H1 (cell line): Measurements from ENCODE around the gene UBE2F. TPM values are rescaled to one million over a fixed set of nuclear protein-coding genes. Genes with fewer than 3 reads are reported as not detected.

Source experiments
- CTCF ChIA-PET: fragments of 300-600 bp; sonication (Branson Sonifier 250); formaldehyde crosslinking; loops from one replicate; lab custom pipeline; 2021; ENCODE audit not compliant: partially characterized antibody; lab: Charles Lee
- POLR2A ChIA-PET: fragments of 300-600 bp; sonication (Branson Sonifier 250); formaldehyde crosslinking; loops from one replicate; lab custom pipeline; 2021; ENCODE audit warnings: inconsistent platforms; ENCODE audit not compliant: partially characterized antibody; lab: Charles Lee
- DNase-seq, 2 experiments: peaks; one replicate each; pipeline versions ENCODE4 v3.0.0 to v3.0.0-alpha.2; 2010 to 2022; ENCODE audit warnings: low spot score in 2 of 2, low read depth in 1 of 2, mixed read lengths in 1 of 2
- FAIRE-seq: peaks from 2 replicates; lab custom pipeline; 2011; peaks lifted over from hg19 to GRCh38; lab: Jason Lieb, UNC
- H2AFZ ChIP-seq: 2 replicates; pipeline ENCODE4 v1.8.1; 2012; ENCODE audit warnings: low read length, inconsistent platforms
- H2AK5ac ChIP-seq: 2 replicates; pipeline ENCODE4 v1.6.1; 2013; ENCODE audit warnings: low read depth, low read length
- H2BK120ac ChIP-seq: replicated peaks from 2 replicates; pipeline ENCODE3; 2013; ENCODE audit warnings: low read depth, low read length, inconsistent platforms
- H2BK12ac ChIP-seq: 2 replicates; pipeline ENCODE4 v1.6.1; 2013; ENCODE audit warnings: low read depth, low read length
- H2BK15ac ChIP-seq: 2 replicates; pipeline ENCODE4 v1.6.1; 2013; ENCODE audit warnings: low read length
- H2BK20ac ChIP-seq: 2 replicates; pipeline ENCODE4 v1.6.1; 2013; ENCODE audit warnings: low read length
- H2BK5ac ChIP-seq: 2 replicates; pipeline ENCODE4 v1.6.1; 2013; ENCODE audit warnings: low read depth, low read length
- H3K14ac ChIP-seq: 2 replicates; pipeline ENCODE4 v1.6.1; 2013; ENCODE audit warnings: inconsistent platforms; ENCODE audit not compliant: insufficient read length
- H3K18ac ChIP-seq: 2 replicates; pipeline ENCODE4 v1.6.1; 2013; ENCODE audit warnings: low read length; ENCODE audit errors: extremely low read depth
- H3K23ac ChIP-seq: 2 replicates; pipeline ENCODE4 v1.6.1; 2013; ENCODE audit warnings: inconsistent platforms; ENCODE audit not compliant: insufficient read length
- H3K23me2 ChIP-seq: 2 replicates; pipeline ENCODE4 v1.6.1; 2013; ENCODE audit warnings: low read depth, low read length
- H3K27ac ChIP-seq: 2 replicates; pipeline ENCODE4 v1.6.1; 2011; ENCODE audit warnings: low read depth, low read length, inconsistent platforms
- H3K27me3 ChIP-seq, 4 experiments: replicated peaks in 1 of 4; 1 replicate in 1 of 4; 2 replicates in 3 of 4; pipeline versions ENCODE4 v1.6.1 to v1.8.1; 2011 to 2013; ENCODE audit warnings: low read length in 3 of 4, mild to moderate bottlenecking in 3 of 4, inconsistent platforms in 2 of 4, mixed read lengths in 2 of 4, moderate library complexity in 1 of 4; ENCODE audit not compliant: control insufficient read depth in 3 of 4, insufficient read depth in 3 of 4; ENCODE audit errors: extremely low read depth in 1 of 4
- H3K36me3 ChIP-seq, 4 experiments: 2 replicates each; pipeline versions ENCODE4 v1.6.1 to v1.8.1; 2011 to 2013; ENCODE audit warnings: mild to moderate bottlenecking in 4 of 4, low read length in 3 of 4, moderate library complexity in 2 of 4, control low read depth in 1 of 4, inconsistent platforms in 1 of 4; ENCODE audit not compliant: insufficient read depth in 4 of 4, control insufficient read depth in 2 of 4
- H3K4ac ChIP-seq: replicated peaks from 2 replicates; pipeline ENCODE3; 2013; ENCODE audit warnings: low read length, low read depth, mixed read lengths, inconsistent platforms; ENCODE audit not compliant: insufficient read length
- H3K4me1 ChIP-seq, 4 experiments: replicated peaks in 1 of 4; 1 replicate in 1 of 4; 2 replicates in 3 of 4; pipeline versions ENCODE4 v1.6.1 to v1.8.1; 2011 to 2013; ENCODE audit warnings: low read length in 3 of 4, inconsistent platforms in 2 of 4, mixed read lengths in 1 of 4; ENCODE audit not compliant: insufficient read depth in 4 of 4, control insufficient read depth in 3 of 4
- H3K4me2 ChIP-seq, 2 experiments: 2 replicates each; pipeline versions ENCODE4 v1.6.1 to v1.8.1; 2011 to 2013; ENCODE audit warnings: low read depth in 2 of 2, low read length in 2 of 2, control low read depth in 1 of 2, inconsistent platforms in 1 of 2, mild to moderate bottlenecking in 1 of 2; ENCODE audit not compliant: insufficient read depth in 1 of 2
- H3K4me3 ChIP-seq, 4 experiments: fragments of 200-600, 300-600 bp in 1 of 4; sonication (generic), shearing (Covaris generic), sonication (Bioruptor Twin) in 1 of 4; 2 replicates each; pipeline versions ENCODE4 v1.5.1 to v1.8.1; 2011 to 2016; ENCODE audit warnings: low read length in 4 of 4, low read depth in 3 of 4, control low read depth in 2 of 4, inconsistent platforms in 2 of 4, mild to moderate bottlenecking in 2 of 4, mixed read lengths in 1 of 4, moderate library complexity in 1 of 4; ENCODE audit not compliant: insufficient read depth in 2 of 4; ENCODE audit errors: extremely low read depth in 1 of 4
- H3K56ac ChIP-seq: replicated peaks from 2 replicates; pipeline ENCODE3; 2013; ENCODE audit warnings: low read depth, mild to moderate bottlenecking, mixed read lengths, low read length, inconsistent platforms; ENCODE audit not compliant: insufficient read length
- H3K79me1 ChIP-seq: 2 replicates; pipeline ENCODE4 v1.6.1; 2013; ENCODE audit warnings: low read depth, low read length, control low read depth
- H3K79me2 ChIP-seq, 2 experiments: 2 replicates each; pipeline versions ENCODE4 v1.6.1 to v1.8.1; 2012 to 2013; ENCODE audit warnings: low read length in 2 of 2, mild to moderate bottlenecking in 2 of 2, inconsistent platforms in 1 of 2; ENCODE audit not compliant: insufficient read depth in 2 of 2, control insufficient read depth in 1 of 2
- H3K9ac ChIP-seq, 4 experiments: replicated peaks in 1 of 4; 1 replicate in 1 of 4; 2 replicates in 3 of 4; pipeline versions ENCODE4 v1.6.1 to v1.8.1; 2011 to 2013; ENCODE audit warnings: low read depth in 3 of 4, low read length in 3 of 4, control low read depth in 2 of 4, mild to moderate bottlenecking in 2 of 4, moderate library complexity in 2 of 4, inconsistent platforms in 1 of 4; ENCODE audit errors: extremely low read depth in 1 of 4
- H3K9me3 ChIP-seq, 2 experiments: 2 replicates each; pipeline versions ENCODE4 v1.6.1 to v1.8.1; 2012 to 2013; ENCODE audit warnings: mild to moderate bottlenecking in 2 of 2, moderate library complexity in 2 of 2, control low read depth in 1 of 2, inconsistent platforms in 1 of 2, low read depth in 1 of 2, low read length in 1 of 2, mixed read lengths in 1 of 2; ENCODE audit not compliant: insufficient read depth in 2 of 2
- H4K20me1 ChIP-seq, 2 experiments: replicated peaks in 1 of 2; 2 replicates each; pipeline versions ENCODE3 to v1.8.1; 2011 to 2013; ENCODE audit warnings: inconsistent platforms in 2 of 2, low read length in 2 of 2, mild to moderate bottlenecking in 1 of 2; ENCODE audit not compliant: insufficient read depth in 2 of 2, control insufficient read depth in 1 of 2
- H4K5ac ChIP-seq: 2 replicates; pipeline ENCODE4 v1.6.1; 2013; ENCODE audit warnings: low read length, low read depth, mixed read lengths, inconsistent platforms; ENCODE audit not compliant: insufficient read length
- H4K8ac ChIP-seq: 2 replicates; pipeline ENCODE4 v1.8.0; 2013; ENCODE audit warnings: mild to moderate bottlenecking, moderate library complexity, low read length, inconsistent platforms; ENCODE audit not compliant: insufficient read depth; ENCODE audit errors: extremely low read depth
- H4K91ac ChIP-seq: replicated peaks from 2 replicates; pipeline ENCODE3; 2013; ENCODE audit warnings: low read length, mixed read lengths, inconsistent platforms; ENCODE audit not compliant: insufficient read length
- ASH2L ChIP-seq: fragments of 200-600, 300-600 bp; sonication (generic); IDR thresholded peaks from one replicate; pipeline ENCODE4 v1.7.1; 2017; ENCODE audit warnings: low read length
- ATF2 ChIP-seq: IDR thresholded peaks from 2 replicates; pipeline ENCODE4 v1.6.1; 2012; ENCODE audit warnings: low read length, inconsistent platforms
- BCL11A ChIP-seq, 2 experiments: IDR thresholded peaks; one replicate each; pipeline ENCODE4 v1.6.1; 2011; ENCODE audit warnings: low read depth in 2 of 2, low read length in 2 of 2, mild to moderate bottlenecking in 2 of 2
- PHF8 ChIP-seq: fragments of 200-600 bp; sonication (generic); conservative IDR thresholded peaks from 2 replicates; pipeline ENCODE4 v1.7.1; 2012; ENCODE audit warnings: low read depth, mild to moderate bottlenecking, inconsistent platforms, low read length, moderate library complexity
- TCF12 ChIP-seq: IDR thresholded peaks from 2 replicates; pipeline ENCODE4 v1.6.1; 2011; ENCODE audit warnings: low read depth, mild to moderate bottlenecking, low read length
- TEAD4 ChIP-seq: IDR thresholded peaks from 2 replicates; pipeline ENCODE4 v1.6.1; 2012; ENCODE audit warnings: low read depth, low read length, inconsistent platforms, mixed read lengths
- WGBS, 2 experiments: shearing (Covaris generic) in 1 of 2; methylation state at CpG; one replicate each; pipeline versions ENCODE4 v1.1.6 to v1.1.7; 2013 to 2015; ENCODE audit warnings: low lambda C conversion rate in 2 of 2, mixed read lengths in 2 of 2, inconsistent platforms in 1 of 2, low coverage in 1 of 2, missing lambda C conversion rate in 1 of 2; ENCODE audit not compliant: insufficient replicate concordance in 2 of 2, insufficient coverage in 1 of 2, insufficient read length in 1 of 2; ENCODE audit errors: extremely low coverage in 1 of 2, missing lambda C conversion rate in 1 of 2; 5-methylcytosine and 5-hydroxymethylcytosine counted together
- polyA plus RNA-seq, 7 experiments: library from polyadenylated mRNA; depleted of rRNA in 3 of 7; stranded (reverse) in 5 of 7; unstranded in 2 of 7; fragments of >200 nt in 5 of 7; fragments of 200-250 nt in 2 of 7; gene quantifications; 1 replicate in 5 of 7; 2 replicates in 1 of 7; 4 replicates in 1 of 7; pipeline versions ENCODE4 v1.2.1 to v1.2.3, GENCODE V29; 2011 to 2013; ENCODE audit warnings: missing spikeins in 2 of 7, mixed read lengths in 2 of 7
- total RNA-seq: library from RNA; stranded (reverse); fragmentation: NEBNext Ultra II Directional; extraction: Animal tissue kit (Norgen Biotek cat#: 25700); gene quantifications from 2 replicates; pipeline ENCODE4 v1.2.1, GENCODE V29; 2021
- TF ChIP-seq, protein P1 (sequence below): IDR thresholded peaks from 2 replicates; pipeline ENCODE4 v1.6.1; 2011; ENCODE audit warnings: low read depth, mild to moderate bottlenecking, low read length; ENCODE audit not compliant: insufficient read depth

UBE2F gene
- total and polyA plus RNA-seq, 2 of the 8 experiments (the other 6 are each of a cell fraction or from before 2014, with no cell fraction given) = 43.3 to 59.8 TPM

GRCh38 chr2:238019962-238020361 lies 53.1 kb downstream of the UBE2F start:
- peaks cover 0 to 10% of the 10 kb centered on the region in 2 experiments for H4K20me1 ChIP-seq

More at GRCh38 chr2:238019962-238020361, 53.1 kb downstream of the UBE2F start:
- no peak overlapping the region for H3K18ac ChIP-seq
- H3K9ac ChIP-seq = no peak overlapping the region
- TF ChIP-seq TCF12 (no peak), PHF8 (no peak), TEAD4 (no peak), BCL11A (IDR thresholded peaks at IDR 0.05; ENCODE audit: low read depth in 2 of 2, low read length in 2 of 2) (no peak), ATF2 (no peak), ASH2L (no peak)
- TF ChIP-seq, protein P1, sequence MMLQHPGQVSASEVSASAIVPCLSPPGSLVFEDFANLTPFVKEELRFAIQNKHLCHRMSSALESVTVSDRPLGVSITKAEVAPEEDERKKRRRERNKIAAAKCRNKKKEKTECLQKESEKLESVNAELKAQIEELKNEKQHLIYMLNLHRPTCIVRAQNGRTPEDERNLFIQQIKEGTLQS = no peak
- no peak overlapping the region for H2AK5ac ChIP-seq
- DNase-seq (no peak), FAIRE-seq (no peak)
- no peak overlapping the region for H3K23ac ChIP-seq
- no peaks in the 10 kb centered on the region for H3K9me3 ChIP-seq
- no peak overlapping the region for H4K91ac ChIP-seq
- H3K56ac ChIP-seq = no peak overlapping the region
- no peak overlapping the region for H3K4ac ChIP-seq
- H3K4me3 ChIP-seq = no peak overlapping the region
- H2BK20ac ChIP-seq = no peak overlapping the region
- no peaks in the 10 kb centered on the region; a peak in 2 of 8 replicates for H3K36me3 ChIP-seq
- 82% methylated on average over 2 of the region's 2 CpGs; no CpG with 5 or more reads in 1 of the 2 experiments for WGBS, 2 experiments
- H3K79me1 ChIP-seq = peaks cover 2% of the 10 kb centered on the region
- H3K27me3 ChIP-seq = no peaks in the 10 kb centered on the region
- no peak overlapping the region for H3K4me2 ChIP-seq
- no peak overlapping the region for H2AFZ ChIP-seq
- ChIA-PET CTCF (no interaction called here), POLR2A (no interaction called here)
- no peak overlapping the region for H3K27ac ChIP-seq
- no peak overlapping the region for H4K5ac ChIP-seq
- H2BK120ac ChIP-seq = no peak overlapping the region
- no peaks in the 10 kb centered on the region for H3K79me2 ChIP-seq
- H2BK5ac ChIP-seq = no peak overlapping the region
- H2BK15ac ChIP-seq = no peak overlapping the region
- H2BK12ac ChIP-seq = no peak overlapping the region
- no peak overlapping the region for H4K8ac ChIP-seq
- no peak overlapping the region for H3K14ac ChIP-seq
- no peaks in the 10 kb centered on the region for H3K4me1 ChIP-seq
- H3K23me2 ChIP-seq = no peaks in the 10 kb centered on the region
